GM23338 (cell line): ENCODE measurements around the gene HHAT. TPM values are rescaled to one million over a fixed set of nuclear protein-coding genes. Genes with fewer than 3 reads are reported as not detected.

ENCODE experiments used
- ATAC-seq: fragments of 200-7000 bp; cut with Tn5 transposase; 3 replicates; pipeline ENCODE4 v1.9.1; 2020
- DNase-seq: peaks from one replicate; pipeline ENCODE4 v3.0.0-alpha.2; 2015; ENCODE audit warnings: low spot score
- H2AFZ ChIP-seq: fragments of 200-600 bp; sonication (generic); 2 replicates; pipeline ENCODE4 v1.8.0; 2016; ENCODE audit warnings: antibody characterized with exemption, mild to moderate bottlenecking, moderate library complexity
- H3F3A ChIP-seq: fragments of 200-600 bp; sonication (generic); replicated peaks from 2 replicates; pipeline ENCODE4 v1.8.0; 2017; ENCODE audit warnings: antibody characterized with exemption, mixed run types, low read depth
- H3K27ac ChIP-seq: fragments of 200-600 bp; sonication (generic); 2 replicates; pipeline ENCODE4 v1.6.1; 2016; ENCODE audit warnings: low read depth
- H3K27me3 ChIP-seq: fragments of 200-600 bp; sonication (generic); 2 replicates; pipeline ENCODE4 v1.8.0; 2016; ENCODE audit warnings: mild to moderate bottlenecking, mixed run types, moderate library complexity; ENCODE audit not compliant: insufficient read depth
- H3K36me3 ChIP-seq: fragments of 200-600 bp; sonication (generic); 2 replicates; pipeline ENCODE4 v1.8.0; 2016; ENCODE audit warnings: mild to moderate bottlenecking; ENCODE audit not compliant: insufficient read depth
- H3K4me1 ChIP-seq: fragments of 200-600 bp; sonication (generic); 2 replicates; pipeline ENCODE4 v1.8.0; 2016; ENCODE audit warnings: mild to moderate bottlenecking, moderate library complexity; ENCODE audit not compliant: insufficient read depth
- H3K4me2 ChIP-seq: fragments of 200-600 bp; sonication (generic); 2 replicates; pipeline ENCODE4 v1.7.1; 2017; ENCODE audit warnings: mixed run types
- H3K4me3 ChIP-seq: fragments of 200-600 bp; sonication (generic); 2 replicates; pipeline ENCODE4 v1.6.1; 2016; ENCODE audit warnings: mixed run types
- H3K79me2 ChIP-seq: fragments of 200-600 bp; sonication (generic); replicated peaks from 2 replicates; pipeline ENCODE4 v1.8.0; 2017; ENCODE audit warnings: mild to moderate bottlenecking; ENCODE audit not compliant: insufficient read depth
- H3K9me2 ChIP-seq: fragments of 200-600 bp; sonication (generic); 2 replicates; pipeline ENCODE4 v1.8.0; 2017; ENCODE audit not compliant: insufficient read depth
- H4K20me1 ChIP-seq: fragments of 200-600 bp; sonication (generic); replicated peaks from 2 replicates; pipeline ENCODE4 v1.8.0; 2017; ENCODE audit warnings: mild to moderate bottlenecking; ENCODE audit not compliant: insufficient read depth
- H3K27ac Mint-ChIP-seq: 2 replicates; pipeline ENCODE4 v1.8.0; 2020; ENCODE audit warnings: inconsistent platforms, mild to moderate bottlenecking, moderate library complexity, mixed read lengths
- H3K27me3 Mint-ChIP-seq: 3 replicates; pipeline ENCODE4 v1.8.0; 2022; ENCODE audit warnings: low read depth, mild to moderate bottlenecking, moderate library complexity, mixed read lengths, inconsistent platforms; ENCODE audit not compliant: insufficient read depth, poor library complexity
- H3K36me3 Mint-ChIP-seq: 3 replicates; pipeline ENCODE4 v1.8.0; 2021; ENCODE audit warnings: low read depth, mild to moderate bottlenecking, inconsistent platforms, moderate library complexity, mixed read lengths
- H3K4me1 Mint-ChIP-seq: 3 replicates; pipeline ENCODE4 v1.8.0; 2020; ENCODE audit warnings: mild to moderate bottlenecking, inconsistent platforms, mixed read lengths
- H3K4me3 Mint-ChIP-seq: 3 replicates; pipeline ENCODE4 v1.8.0; 2021; ENCODE audit warnings: moderate library complexity, mild to moderate bottlenecking, inconsistent platforms, mixed read lengths
- H3K9me3 Mint-ChIP-seq: 3 replicates; pipeline ENCODE4 v1.8.0; 2020; ENCODE audit warnings: moderate library complexity, mild to moderate bottlenecking, inconsistent platforms, mixed read lengths
- CREB1 ChIP-seq: fragments of 250-450 bp; sonication (Bioruptor Pico); IDR thresholded peaks from 2 replicates; pipeline ENCODE4 v1.5.0; 2020; ENCODE audit warnings: low read depth, mild to moderate bottlenecking, moderate library complexity
- EZH2 ChIP-seq: fragments of 200-600 bp; sonication (generic); IDR thresholded peaks from one replicate; pipeline ENCODE4 v1.8.0; 2017; ENCODE audit warnings: antibody characterized with exemption, mild to moderate bottlenecking, low read depth; ENCODE audit not compliant: unreplicated experiment
- EZH2phosphoT487 ChIP-seq: fragments of 200-600 bp; sonication (generic); IDR thresholded peaks from one replicate; pipeline ENCODE4 v1.8.1; 2018; ENCODE audit warnings: antibody characterized with exemption; ENCODE audit not compliant: unreplicated experiment
- JUNB ChIP-seq: IDR thresholded peaks from one replicate; pipeline ENCODE4 v1.6.1; 2016; ENCODE audit warnings: antibody characterized with exemption; ENCODE audit not compliant: unreplicated experiment
- NANOG ChIP-seq: IDR thresholded peaks from 2 replicates; pipeline ENCODE4 v1.6.1; 2016; ENCODE audit warnings: antibody characterized with exemption, borderline replicate concordance
- REST ChIP-seq: IDR thresholded peaks from one replicate; pipeline ENCODE4 v1.6.1; 2018; ENCODE audit warnings: antibody characterized with exemption; ENCODE audit not compliant: unreplicated experiment
- STAT1 ChIP-seq: IDR thresholded peaks from one replicate; pipeline ENCODE4 v1.6.1; 2016; ENCODE audit warnings: antibody characterized with exemption; ENCODE audit not compliant: unreplicated experiment
- ZNF114 ChIP-seq: fragments of 250-450 bp; sonication (Bioruptor Pico); IDR thresholded peaks from 2 replicates; pipeline ENCODE4 v1.5.0; 2020; ENCODE audit warnings: mild to moderate bottlenecking, moderate library complexity
- ZNF331 ChIP-seq: fragments of 250-450 bp; sonication (Bioruptor Pico); IDR thresholded peaks from 2 replicates; pipeline ENCODE4 v1.5.0; 2020; ENCODE audit warnings: low read depth, mild to moderate bottlenecking, moderate library complexity
- ZNF462 ChIP-seq: fragments of 250-450 bp; sonication (Bioruptor Pico); IDR thresholded peaks from 2 replicates; pipeline ENCODE4 v1.5.0; 2020; ENCODE audit warnings: mild to moderate bottlenecking, moderate library complexity
- polyA plus RNA-seq: library from polyadenylated mRNA; unstranded; fragments of >200 nt; fragmentation: Nextera tagmentation; extraction: Ambion mirVana; gene quantifications from 2 replicates; pipeline ENCODE4 v1.2.1, GENCODE V29; 2016
- total RNA-seq: library from RNA; depleted of rRNA; stranded (reverse); fragments of >200 nt; shearing (Covaris generic); gene quantifications from 2 replicates; pipeline ENCODE4 v1.2.3, GENCODE V29; 2014
- TF ChIP-seq, protein P1 (sequence below): IDR thresholded peaks from 2 replicates; pipeline ENCODE4 v1.6.1; 2016; ENCODE audit warnings: antibody characterized with exemption
- TF ChIP-seq, protein P2 (sequence below), 2 experiments: fragments of 200-600 bp in 1 of 2; sonication (generic) in 1 of 2; conservative IDR thresholded peaks; 2 replicates each; pipeline versions ENCODE4 v1.5.1 to v1.6.1; 2016 to 2017; ENCODE audit warnings: antibody characterized with exemption in 2 of 2, low read depth in 2 of 2, mild to moderate bottlenecking in 2 of 2, moderate library complexity in 1 of 2

The HHAT gene
- total and polyA plus RNA-seq, 2 experiments from 2014 or later, result 0.11 to 0.66 TPM

- no peak overlapping the region for H2AFZ ChIP-seq
- no peak overlapping the region for H3K27ac Mint-ChIP-seq
- peaks cover 55% of the 10 kb centered on the region for H3K27me3 Mint-ChIP-seq
- H3K4me3 Mint-ChIP-seq, result no peak overlapping the region
- H3K36me3 ChIP-seq, result no peaks in the 10 kb centered on the region
- DNase-seq, result no peak
- no peaks in the 10 kb centered on the region for H3K79me2 ChIP-seq
- TF ChIP-seq EZH2 (no peak), ZNF114 (CRISPR knock-in tag) (no peak), REST (no peak), ZNF331 (CRISPR knock-in tag) (no peak), NANOG (no peak), JUNB (no peak), EZH2phosphoT487 (no peak), STAT1 (no peak), CREB1 (no peak), ZNF462 (no peak)
- TF ChIP-seq, protein P1, sequence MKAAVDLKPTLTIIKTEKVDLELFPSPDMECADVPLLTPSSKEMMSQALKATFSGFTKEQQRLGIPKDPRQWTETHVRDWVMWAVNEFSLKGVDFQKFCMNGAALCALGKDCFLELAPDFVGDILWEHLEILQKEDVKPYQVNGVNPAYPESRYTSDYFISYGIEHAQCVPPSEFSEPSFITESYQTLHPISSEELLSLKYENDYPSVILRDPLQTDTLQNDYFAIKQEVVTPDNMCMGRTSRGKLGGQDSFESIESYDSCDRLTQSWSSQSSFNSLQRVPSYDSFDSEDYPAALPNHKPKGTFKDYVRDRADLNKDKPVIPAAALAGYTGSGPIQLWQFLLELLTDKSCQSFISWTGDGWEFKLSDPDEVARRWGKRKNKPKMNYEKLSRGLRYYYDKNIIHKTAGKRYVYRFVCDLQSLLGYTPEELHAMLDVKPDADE, result no peak
- TF ChIP-seq, protein P2, sequence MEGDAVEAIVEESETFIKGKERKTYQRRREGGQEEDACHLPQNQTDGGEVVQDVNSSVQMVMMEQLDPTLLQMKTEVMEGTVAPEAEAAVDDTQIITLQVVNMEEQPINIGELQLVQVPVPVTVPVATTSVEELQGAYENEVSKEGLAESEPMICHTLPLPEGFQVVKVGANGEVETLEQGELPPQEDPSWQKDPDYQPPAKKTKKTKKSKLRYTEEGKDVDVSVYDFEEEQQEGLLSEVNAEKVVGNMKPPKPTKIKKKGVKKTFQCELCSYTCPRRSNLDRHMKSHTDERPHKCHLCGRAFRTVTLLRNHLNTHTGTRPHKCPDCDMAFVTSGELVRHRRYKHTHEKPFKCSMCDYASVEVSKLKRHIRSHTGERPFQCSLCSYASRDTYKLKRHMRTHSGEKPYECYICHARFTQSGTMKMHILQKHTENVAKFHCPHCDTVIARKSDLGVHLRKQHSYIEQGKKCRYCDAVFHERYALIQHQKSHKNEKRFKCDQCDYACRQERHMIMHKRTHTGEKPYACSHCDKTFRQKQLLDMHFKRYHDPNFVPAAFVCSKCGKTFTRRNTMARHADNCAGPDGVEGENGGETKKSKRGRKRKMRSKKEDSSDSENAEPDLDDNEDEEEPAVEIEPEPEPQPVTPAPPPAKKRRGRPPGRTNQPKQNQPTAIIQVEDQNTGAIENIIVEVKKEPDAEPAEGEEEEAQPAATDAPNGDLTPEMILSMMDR (conservative IDR thresholded peaks at IDR 0.05; ENCODE audit: low read depth in 2 of 2), result no peak
- peaks cover 7% of the 10 kb centered on the region; the same call in 2 of the 3 replicates for H3K4me1 Mint-ChIP-seq
- no peak overlapping the region for H3K27ac ChIP-seq
- ATAC-seq, result no peak
- H4K20me1 ChIP-seq, result no peaks in the 10 kb centered on the region
- no peaks in the 10 kb centered on the region for H3K9me2 ChIP-seq
- H3K27me3 ChIP-seq, result peaks cover 77% of the 10 kb centered on the region
- peaks cover 6% of the 10 kb centered on the region; the same call in 1 of the 2 replicates for H3K4me1 ChIP-seq
- 0 out of 2 replicates have a peak, but pooled peaks cover 7% of the 10 kb centered on the region for H3F3A ChIP-seq
- H3K4me2 ChIP-seq, result no peak overlapping the region
- H3K9me3 Mint-ChIP-seq, result no peaks in the 10 kb centered on the region
- H3K4me3 ChIP-seq, result no peak overlapping the region
- H3K36me3 Mint-ChIP-seq, result no peaks in the 10 kb centered on the region
Measured at GRCh38 chr1:210332719-210333398, 4.2 kb downstream of the HHAT start.
